Measurements from ENCODE around the gene PITPNC1. TPM values are rescaled to one million over a fixed set of nuclear protein-coding genes. Genes with fewer than 3 reads are reported as not detected.
A peak's percentile ranks its signal among the peaks of the same experiment; 100 is the strongest.

Gene PITPNC1
- total RNA-seq, 1 experiment from 2014 or later, result 40.1 TPM

DNA sequence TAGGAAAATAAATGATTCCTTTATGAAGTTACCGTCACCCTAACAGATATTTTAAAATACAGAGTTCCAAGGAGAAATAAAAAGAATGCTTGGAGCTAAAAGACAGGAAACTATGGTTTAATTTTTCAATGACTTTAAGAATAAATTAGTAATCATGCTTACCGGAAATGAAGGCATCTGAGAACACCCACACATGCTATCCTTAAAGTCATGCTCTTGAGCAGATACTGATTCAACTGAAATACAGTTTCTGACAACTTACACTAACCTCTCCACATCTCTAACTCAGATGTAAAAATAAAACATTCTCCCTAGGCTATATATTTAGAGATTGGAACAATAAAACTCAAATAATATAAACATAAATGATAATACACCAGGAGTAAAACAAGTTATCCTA lies 18.5 kb upstream of the PITPNC1 start:
- CTCF ChIA-PET, result interaction anchor here (0.6 to 1.3 kb wide), 2 partner anchors 16 to 140 kb away, joined by 3 to 4 read pairs; no protein-coding TSS in a partner anchor
- peaks cover 85% of the 10 kb centered on the region for H3K36me3 Mint-ChIP-seq (ENCODE audit: insufficient read depth, unreplicated experiment)

DNA sequence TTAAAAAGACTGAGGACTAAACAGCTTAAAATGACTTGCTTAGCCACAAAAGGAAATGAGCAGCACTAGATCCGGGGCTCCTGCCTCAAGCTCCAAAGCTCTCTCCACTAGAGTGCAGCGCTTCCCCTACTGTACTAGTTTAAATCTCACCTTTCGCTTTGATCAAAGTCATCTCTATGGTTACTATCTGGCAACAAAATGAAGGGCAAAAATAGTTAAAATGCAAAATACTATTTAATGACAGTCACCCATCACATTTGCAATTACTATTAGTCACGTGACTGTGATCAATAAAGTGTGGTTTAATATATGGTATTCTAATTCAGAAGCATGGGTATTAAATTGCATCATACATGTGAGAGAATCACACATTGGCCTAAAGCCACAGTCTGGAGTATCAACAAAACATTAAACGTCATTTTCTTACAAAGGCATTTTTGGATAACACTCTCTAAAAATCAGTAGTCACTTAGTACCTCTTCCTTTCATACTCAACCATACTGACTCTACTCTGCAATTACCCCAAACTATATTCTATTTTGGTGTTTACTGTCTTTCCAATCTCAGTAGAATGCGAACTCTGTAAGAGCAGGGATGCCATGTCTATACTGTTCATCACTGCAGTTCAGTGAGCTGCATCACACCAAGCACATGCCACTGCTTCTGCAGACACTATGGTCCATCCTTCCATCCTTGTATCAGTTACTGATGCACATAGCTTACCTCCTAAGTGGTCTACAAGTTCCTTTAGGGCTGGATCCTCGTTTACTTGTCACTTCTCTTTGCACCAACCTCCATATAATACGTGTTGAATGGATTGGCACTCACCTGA lies 16.9 kb upstream of the PITPNC1 start:
- TF ChIP-seq, protein P1, sequence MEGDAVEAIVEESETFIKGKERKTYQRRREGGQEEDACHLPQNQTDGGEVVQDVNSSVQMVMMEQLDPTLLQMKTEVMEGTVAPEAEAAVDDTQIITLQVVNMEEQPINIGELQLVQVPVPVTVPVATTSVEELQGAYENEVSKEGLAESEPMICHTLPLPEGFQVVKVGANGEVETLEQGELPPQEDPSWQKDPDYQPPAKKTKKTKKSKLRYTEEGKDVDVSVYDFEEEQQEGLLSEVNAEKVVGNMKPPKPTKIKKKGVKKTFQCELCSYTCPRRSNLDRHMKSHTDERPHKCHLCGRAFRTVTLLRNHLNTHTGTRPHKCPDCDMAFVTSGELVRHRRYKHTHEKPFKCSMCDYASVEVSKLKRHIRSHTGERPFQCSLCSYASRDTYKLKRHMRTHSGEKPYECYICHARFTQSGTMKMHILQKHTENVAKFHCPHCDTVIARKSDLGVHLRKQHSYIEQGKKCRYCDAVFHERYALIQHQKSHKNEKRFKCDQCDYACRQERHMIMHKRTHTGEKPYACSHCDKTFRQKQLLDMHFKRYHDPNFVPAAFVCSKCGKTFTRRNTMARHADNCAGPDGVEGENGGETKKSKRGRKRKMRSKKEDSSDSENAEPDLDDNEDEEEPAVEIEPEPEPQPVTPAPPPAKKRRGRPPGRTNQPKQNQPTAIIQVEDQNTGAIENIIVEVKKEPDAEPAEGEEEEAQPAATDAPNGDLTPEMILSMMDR (IDR thresholded peaks at IDR 0.05; ENCODE audit: unreplicated experiment), result peak; percentile 19
- Mint-ChIP-seq H3K9me3 (ENCODE audit: unreplicated experiment) (no peaks in the 10 kb centered on the region), H3K27ac (ENCODE audit: low read depth, unreplicated experiment) (peak overlapping the region; percentile 16), H3K36me3 (ENCODE audit: insufficient read depth, unreplicated experiment) (peaks cover 72% of the 10 kb centered on the region), H3K4me1 (ENCODE audit: insufficient read depth, unreplicated experiment) (peaks cover 17% of the 10 kb centered on the region), H3K4me3 (ENCODE audit: unreplicated experiment) (no peak overlapping the region), H3K27me3 (ENCODE audit: insufficient read depth, unreplicated experiment) (no peaks in the 10 kb centered on the region)
- peak; percentile 38 for DNase-seq (ENCODE audit: unreplicated experiment)
- BruUV-seq (replicated peaks), result no TSS peak
- CTCF ChIA-PET, result interaction anchor here (0.6 kb wide), 1 partner anchor 270 kb away, joined by 4 read pairs; no protein-coding TSS in a partner anchor
- POLR2A ChIA-PET, result interaction anchor here (0.8 to 2.0 kb wide), 4 partner anchors 16 to 115 kb away, joined by 3 to 7 read pairs (median 4); partner anchors contain the start of gene HELZ
- intact Hi-C loops (cut with micrococcal nuclease), result loop anchor here (10.0 kb wide), 2 partner anchors 115 to 645 kb away; partner anchors contain the start of gene HELZ

More for the DNA sequence above, 18.5 kb upstream of the PITPNC1 start:
- no peak for DNase-seq (ENCODE audit: unreplicated experiment)
- no TSS peak for BruUV-seq (replicated peaks)
- Mint-ChIP-seq H3K27ac (ENCODE audit: low read depth, unreplicated experiment) (no peak overlapping the region), H3K9me3 (ENCODE audit: unreplicated experiment) (no peaks in the 10 kb centered on the region), H3K27me3 (ENCODE audit: insufficient read depth, unreplicated experiment) (no peaks in the 10 kb centered on the region), H3K4me3 (ENCODE audit: unreplicated experiment) (no peak overlapping the region), H3K4me1 (ENCODE audit: insufficient read depth, unreplicated experiment) (peaks cover 16% of the 10 kb centered on the region)
- TF ChIP-seq, protein P1 (IDR thresholded peaks at IDR 0.05; ENCODE audit: unreplicated experiment), result no peak
- intact Hi-C loops (cut with micrococcal nuclease), result no loop called here
- POLR2A ChIA-PET, result interaction anchor here (1.6 to 2.0 kb wide), 2 partner anchors 16 to 113 kb away, joined by 4 to 7 read pairs; partner anchors contain the start of gene HELZ

DNA sequence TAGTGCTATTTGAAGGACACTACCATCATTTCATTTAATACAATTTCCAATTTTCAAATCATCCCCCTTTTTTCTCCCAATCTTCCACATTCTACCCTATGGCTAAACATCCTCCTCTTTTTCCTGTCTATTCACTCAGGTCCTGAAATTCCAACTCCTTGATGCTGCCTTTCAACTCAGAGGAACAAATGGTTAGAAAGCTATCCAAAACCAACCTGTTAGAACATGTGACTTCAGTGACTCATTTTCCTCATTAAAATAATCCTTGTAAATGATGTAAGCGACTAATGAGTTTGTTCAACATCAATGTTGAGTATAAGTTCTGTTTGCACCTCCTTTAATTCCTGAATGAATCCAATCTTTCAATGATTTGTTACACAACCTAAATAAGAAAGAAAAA lies 16.2 kb upstream of the PITPNC1 start:
- peak; percentile 35 for DNase-seq (ENCODE audit: unreplicated experiment)
- peaks cover 65% of the 10 kb centered on the region for H3K36me3 Mint-ChIP-seq (ENCODE audit: insufficient read depth, unreplicated experiment)
- no peaks in the 10 kb centered on the region for H3K9me3 Mint-ChIP-seq (ENCODE audit: unreplicated experiment)
- peak overlapping the region; percentile 16 for H3K27ac Mint-ChIP-seq (ENCODE audit: low read depth, unreplicated experiment)
- peaks cover 24% of the 10 kb centered on the region for H3K4me1 Mint-ChIP-seq (ENCODE audit: insufficient read depth, unreplicated experiment)
- POLR2A ChIA-PET, result interaction anchor here (0.8 to 0.9 kb wide), 3 partner anchors 15 to 81 kb away, joined by 3 to 4 read pairs (median 3); no protein-coding TSS in a partner anchor
- BruUV-seq (replicated peaks), result no TSS peak
- TF ChIP-seq, protein P1 (IDR thresholded peaks at IDR 0.05; ENCODE audit: unreplicated experiment), result no peak
- CTCF ChIA-PET, result interaction anchor here (0.6 to 2.4 kb wide), 2 partner anchors 18 to 41 kb away, joined by 4 to 8 read pairs; no protein-coding TSS in a partner anchor
- intact Hi-C loops (cut with micrococcal nuclease), result loop anchor here (10.0 kb wide), 2 partner anchors 116 to 646 kb away; partner anchors contain the start of gene HELZ
- H3K4me3 Mint-ChIP-seq (ENCODE audit: unreplicated experiment), result no peak overlapping the region
- no peaks in the 10 kb centered on the region for H3K27me3 Mint-ChIP-seq (ENCODE audit: insufficient read depth, unreplicated experiment)

DNA sequence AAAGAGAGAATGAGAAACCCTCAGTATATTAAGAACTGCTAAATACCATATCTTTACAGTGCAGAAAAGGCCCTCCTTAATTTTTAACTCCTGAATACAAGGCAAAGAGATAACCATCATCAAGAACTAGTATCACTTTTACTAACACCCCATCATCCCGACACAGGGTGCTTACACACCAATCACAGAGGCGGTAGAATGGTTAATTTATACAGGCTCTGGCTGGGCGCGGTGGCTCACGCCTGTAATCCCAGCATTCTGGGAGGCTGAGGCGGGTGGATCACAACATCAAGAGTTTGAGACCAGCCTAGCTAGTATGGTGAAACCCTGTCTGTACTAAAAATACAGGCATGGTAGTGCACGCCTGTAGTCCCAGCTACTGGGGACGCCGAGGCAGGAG lies 14.9 kb upstream of the PITPNC1 start:
- DNase-seq (ENCODE audit: unreplicated experiment), result no peak
- ChIA-PET POLR2A (interaction anchor here (0.7 to 1.3 kb wide), 3 partner anchors 10 to 200 kb away, joined by 3 to 5 read pairs (median 3); no protein-coding TSS in a partner anchor), CTCF (interaction anchor here (2.4 kb wide), 1 partner anchor 17 kb away, joined by 8 read pairs; no protein-coding TSS in a partner anchor)
- no peaks in the 10 kb centered on the region for H3K9me3 Mint-ChIP-seq (ENCODE audit: unreplicated experiment)
- H3K36me3 Mint-ChIP-seq (ENCODE audit: insufficient read depth, unreplicated experiment), result peaks cover 52% of the 10 kb centered on the region
- intact Hi-C loops (cut with micrococcal nuclease), result loop anchor here (10.0 kb wide), 2 partner anchors 117 to 647 kb away; partner anchors contain the start of gene HELZ
- no peaks in the 10 kb centered on the region for H3K27me3 Mint-ChIP-seq (ENCODE audit: insufficient read depth, unreplicated experiment)
- H3K4me1 Mint-ChIP-seq (ENCODE audit: insufficient read depth, unreplicated experiment), result peaks cover 24% of the 10 kb centered on the region
- BruUV-seq (replicated peaks), result no TSS peak
- no peak overlapping the region for H3K27ac Mint-ChIP-seq (ENCODE audit: low read depth, unreplicated experiment)
- TF ChIP-seq, protein P1 (IDR thresholded peaks at IDR 0.05; ENCODE audit: unreplicated experiment), result no peak
- no peak overlapping the region for H3K4me3 Mint-ChIP-seq (ENCODE audit: unreplicated experiment)

Measured in MCF 10A (cell line).